Stimulated activated CD4-positive, alpha-beta T cell treated with anti-CD3 and anti-CD28 coated beads, Interleukin-15, amount 100 ng/mL, for 1 hour (primary cell): ENCODE data around the gene SEC24C.
"Not testable (repeated sequence)": the region's sequence is repeated elsewhere in the genome, so short reads cannot be mapped to it uniquely, and the experiment has no call there.

ENCODE experiments used
- DNase-seq, 2 donors: peaks; one replicate each; pipeline ENCODE4 v3.0.0-alpha.2; 2020; ENCODE audit warnings: low read depth in 1 of 2, low spot score in 1 of 2

SEC24C gene, protein sequence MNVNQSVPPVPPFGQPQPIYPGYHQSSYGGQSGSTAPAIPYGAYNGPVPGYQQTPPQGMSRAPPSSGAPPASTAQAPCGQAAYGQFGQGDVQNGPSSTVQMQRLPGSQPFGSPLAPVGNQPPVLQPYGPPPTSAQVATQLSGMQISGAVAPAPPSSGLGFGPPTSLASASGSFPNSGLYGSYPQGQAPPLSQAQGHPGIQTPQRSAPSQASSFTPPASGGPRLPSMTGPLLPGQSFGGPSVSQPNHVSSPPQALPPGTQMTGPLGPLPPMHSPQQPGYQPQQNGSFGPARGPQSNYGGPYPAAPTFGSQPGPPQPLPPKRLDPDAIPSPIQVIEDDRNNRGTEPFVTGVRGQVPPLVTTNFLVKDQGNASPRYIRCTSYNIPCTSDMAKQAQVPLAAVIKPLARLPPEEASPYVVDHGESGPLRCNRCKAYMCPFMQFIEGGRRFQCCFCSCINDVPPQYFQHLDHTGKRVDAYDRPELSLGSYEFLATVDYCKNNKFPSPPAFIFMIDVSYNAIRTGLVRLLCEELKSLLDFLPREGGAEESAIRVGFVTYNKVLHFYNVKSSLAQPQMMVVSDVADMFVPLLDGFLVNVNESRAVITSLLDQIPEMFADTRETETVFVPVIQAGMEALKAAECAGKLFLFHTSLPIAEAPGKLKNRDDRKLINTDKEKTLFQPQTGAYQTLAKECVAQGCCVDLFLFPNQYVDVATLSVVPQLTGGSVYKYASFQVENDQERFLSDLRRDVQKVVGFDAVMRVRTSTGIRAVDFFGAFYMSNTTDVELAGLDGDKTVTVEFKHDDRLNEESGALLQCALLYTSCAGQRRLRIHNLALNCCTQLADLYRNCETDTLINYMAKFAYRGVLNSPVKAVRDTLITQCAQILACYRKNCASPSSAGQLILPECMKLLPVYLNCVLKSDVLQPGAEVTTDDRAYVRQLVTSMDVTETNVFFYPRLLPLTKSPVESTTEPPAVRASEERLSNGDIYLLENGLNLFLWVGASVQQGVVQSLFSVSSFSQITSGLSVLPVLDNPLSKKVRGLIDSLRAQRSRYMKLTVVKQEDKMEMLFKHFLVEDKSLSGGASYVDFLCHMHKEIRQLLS

DNA sequence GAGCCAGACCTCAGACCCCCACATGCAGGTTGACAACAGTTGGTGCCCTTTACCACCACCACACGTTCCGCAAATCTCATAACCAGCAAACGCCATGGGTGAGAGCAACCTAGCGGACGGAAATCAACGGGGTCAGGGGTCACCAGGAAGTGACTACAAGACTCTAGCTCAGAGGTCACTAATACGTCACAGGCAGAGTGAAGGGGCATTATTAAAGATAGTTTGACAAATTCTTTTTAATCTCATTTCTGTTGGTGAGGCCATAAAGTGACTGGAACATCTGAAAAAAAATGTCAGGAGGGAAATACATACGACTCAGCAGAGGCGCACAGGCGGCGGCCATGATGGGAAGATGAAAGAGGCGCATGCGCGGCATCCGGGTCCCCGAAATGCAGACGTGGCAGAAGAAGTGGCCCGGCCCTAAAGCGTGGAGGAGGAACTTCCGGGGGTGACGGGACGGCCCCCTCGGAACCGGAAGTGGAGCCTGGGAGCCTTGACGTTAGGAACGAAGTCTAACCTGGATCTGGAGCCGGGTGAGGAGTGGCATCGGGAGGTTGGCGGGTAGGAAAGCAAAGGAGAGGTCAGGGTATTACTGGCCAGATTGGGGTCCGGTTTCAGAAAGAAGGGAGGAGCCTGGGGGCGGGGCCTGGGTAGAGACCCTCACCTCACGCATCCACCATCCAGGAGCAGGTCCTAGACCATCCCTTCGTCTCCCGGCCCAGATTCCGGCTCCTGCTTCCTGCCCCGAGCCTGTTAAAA, at the start of gene SEC24C:
SEC24C (plus strand) TSS at position 468 of the 759 bp plus-strand sequence. CDS start 2,461 bp downstream, outside the sequence.
- DNase-seq, result peak; percentile 88

DNA sequence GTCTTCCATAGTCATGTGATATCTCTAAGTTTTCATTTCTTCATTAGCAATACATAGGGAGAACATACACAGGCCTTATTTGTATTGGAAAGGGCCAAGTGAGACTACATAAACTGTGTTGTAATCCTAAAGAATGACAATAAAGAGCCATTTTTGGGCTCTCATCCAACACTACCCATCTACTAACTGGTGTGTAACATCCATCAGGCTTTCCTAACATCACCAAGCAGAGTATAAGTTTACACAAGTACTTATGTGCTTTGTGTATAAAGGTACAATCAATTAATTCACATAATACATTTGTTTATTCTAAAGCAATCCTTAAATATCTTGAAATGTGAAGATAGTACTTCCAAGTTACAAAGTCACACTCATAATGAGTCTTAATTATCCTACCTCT, 48.9 kb upstream of the SEC24C start:
- not testable (repeated sequence) for DNase-seq

GRCh38 chr10:73697675-73698159, 46.5 kb upstream of the SEC24C start, which contains the start of gene AGAP5:
TSS of gene AGAP5 (minus strand) at chr10:73698109. CDS start at chr10:73697755, 354 bp downstream.
- not testable (repeated sequence) for DNase-seq

DNA sequence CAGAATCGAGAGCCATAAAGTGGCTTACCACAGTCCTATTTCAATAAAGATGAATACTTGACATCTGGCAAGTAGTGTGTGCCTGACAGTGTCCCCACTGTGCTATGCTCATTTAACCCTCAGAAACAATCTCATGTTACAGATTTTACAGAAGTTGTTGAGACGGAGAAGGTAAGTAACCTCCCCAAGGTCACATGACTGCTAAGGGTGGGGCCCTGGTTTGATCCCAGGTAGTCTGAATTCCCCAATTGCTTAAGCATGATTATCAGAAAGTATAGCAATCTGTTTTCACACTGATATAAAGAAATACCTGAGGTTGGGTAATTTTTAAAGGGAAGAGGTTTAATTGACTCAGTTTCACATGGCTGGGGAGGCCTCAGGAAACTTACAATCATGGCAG, 45.4 kb upstream of the SEC24C start:
- DNase-seq, result not testable (repeated sequence)

GRCh38 chr10:73703924-73704323, 40.2 kb upstream of the SEC24C start:
- DNase-seq, result not testable (repeated sequence)

- DNase-seq, result not testable (repeated sequence)
Observed at GRCh38 chr10:73705506-73706072, 38.6 kb upstream of the SEC24C start.

DNA sequence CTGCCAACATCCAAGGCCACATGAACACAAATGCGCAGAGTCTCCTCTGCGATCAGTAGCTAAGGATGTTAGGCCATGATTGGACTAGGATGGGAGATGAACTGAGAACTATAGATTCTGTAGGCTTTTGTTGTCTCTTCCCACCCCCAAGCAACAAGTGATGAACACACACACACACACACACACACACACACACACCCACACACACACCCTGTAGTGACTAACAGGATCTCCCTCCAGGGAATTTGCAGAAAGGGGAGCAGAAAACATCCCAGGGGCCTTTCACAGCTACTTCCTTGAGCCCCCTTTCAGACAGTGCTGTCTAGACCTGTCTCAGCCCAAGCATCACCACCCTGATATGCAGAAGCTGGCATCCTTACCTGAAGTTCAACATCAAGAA, 37.7 kb upstream of the SEC24C start:
- not testable (repeated sequence) for DNase-seq

DNA sequence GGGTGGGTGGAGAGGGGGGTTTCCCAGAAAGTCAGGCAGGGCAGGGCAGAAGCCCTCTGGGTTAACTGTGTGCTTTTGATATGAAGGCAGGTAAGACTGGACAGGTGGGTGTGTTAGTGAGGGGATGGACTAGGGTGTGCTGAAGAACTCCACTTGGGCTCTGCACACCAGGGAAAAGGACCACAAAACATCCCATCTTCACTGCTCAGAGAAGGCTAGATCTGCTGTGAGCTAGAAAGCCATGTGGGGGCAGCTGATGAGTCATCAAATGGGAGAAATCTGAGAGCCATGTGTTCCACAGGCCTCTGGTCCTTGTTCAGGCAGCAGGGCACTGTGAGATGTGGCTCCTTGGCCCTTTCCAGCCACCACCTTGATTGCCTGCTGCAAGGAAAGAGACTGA, 36.5 kb upstream of the SEC24C start:
- not testable (repeated sequence) for DNase-seq

DNA sequence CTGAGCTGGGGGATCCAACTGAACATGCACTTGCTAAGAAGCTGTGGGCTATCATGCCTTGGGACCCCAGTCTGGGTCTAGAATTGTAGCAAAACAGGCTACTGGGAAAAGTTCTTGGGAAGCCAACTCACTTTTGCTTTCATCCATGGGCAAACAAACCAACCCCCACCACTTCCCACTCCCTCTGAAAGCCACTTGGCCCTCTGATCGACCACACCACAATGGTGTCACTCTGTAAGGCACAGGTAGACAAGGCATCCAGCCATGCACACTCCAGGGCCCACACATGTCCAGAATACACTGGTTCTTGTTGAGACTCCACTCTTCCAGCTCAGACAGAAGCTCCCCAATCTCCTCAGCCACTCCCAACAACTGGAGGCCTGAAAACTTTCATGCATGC, 36.0 kb upstream of the SEC24C start:
- DNase-seq, result not testable (repeated sequence)

DNA sequence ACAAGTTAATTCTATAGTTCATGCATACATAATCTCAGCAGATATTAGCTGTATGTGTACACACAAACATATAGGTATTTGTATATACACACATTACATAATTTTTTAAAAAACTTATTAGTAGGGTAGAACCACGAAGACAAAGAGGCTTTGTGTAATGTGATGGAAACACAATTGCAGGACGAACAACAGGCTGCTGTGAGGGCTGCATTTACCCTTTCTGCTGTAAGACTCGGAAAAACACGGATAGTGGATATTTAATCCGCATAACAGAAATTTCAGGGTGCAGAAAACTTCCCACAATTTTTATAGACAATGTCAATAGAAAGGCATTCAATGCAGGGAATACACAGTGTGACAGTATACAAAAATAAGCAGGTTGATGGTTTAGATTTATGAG, 32.5 kb upstream of the SEC24C start:
- not testable (repeated sequence) for DNase-seq

DNA sequence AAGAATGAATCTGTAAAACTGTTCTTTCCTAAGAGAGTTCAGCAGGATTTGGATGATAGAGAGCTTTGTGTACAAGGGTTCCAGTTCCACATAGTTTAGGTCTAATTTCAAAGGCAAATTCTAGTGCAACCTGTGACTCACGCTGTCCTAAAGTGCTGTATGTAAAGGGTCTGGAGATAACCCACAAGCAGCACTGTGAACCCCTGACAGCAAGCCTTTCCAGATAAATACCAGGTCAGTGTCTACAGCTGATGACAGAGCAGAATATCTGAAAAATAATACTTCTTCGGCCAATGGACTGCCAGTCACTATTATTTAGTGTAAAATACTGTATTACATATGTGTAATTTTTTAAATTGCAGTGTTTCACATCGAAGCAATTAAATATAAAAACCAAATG, 30.3 kb upstream of the SEC24C start:
- DNase-seq, result not testable (repeated sequence)

- DNase-seq, result not testable (repeated sequence)
Observed at GRCh38 chr10:73714483-73714882, 29.7 kb upstream of the SEC24C start.

- DNase-seq, result not testable (repeated sequence)
Observed at GRCh38 chr10:73715179-73716156, 28.7 kb upstream of the SEC24C start.

DNA sequence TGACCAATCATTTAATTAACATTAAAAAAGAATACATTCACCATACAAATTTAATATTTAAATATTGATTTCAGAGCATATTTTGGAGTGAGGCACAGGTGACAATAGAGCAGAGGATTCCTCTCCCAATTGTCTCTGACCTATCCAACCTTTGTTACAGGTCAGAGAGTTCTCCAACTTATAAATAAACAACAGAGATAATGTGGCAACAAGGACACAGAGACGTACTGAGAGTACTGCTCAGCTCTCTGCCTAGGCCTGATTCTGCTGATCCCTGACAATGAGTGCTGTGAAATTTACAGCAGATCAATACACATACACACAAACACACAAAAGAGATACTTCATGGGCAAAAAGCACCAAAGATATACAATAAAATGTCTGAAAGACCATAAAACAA, 27.9 kb upstream of the SEC24C start:
- DNase-seq, result no peak

GRCh38 chr10:73717556-73717955, 26.6 kb upstream of the SEC24C start:
- DNase-seq, result no peak

- DNase-seq, result not testable (repeated sequence)
Observed at GRCh38 chr10:73720561-73720960, 23.6 kb upstream of the SEC24C start.

DNA sequence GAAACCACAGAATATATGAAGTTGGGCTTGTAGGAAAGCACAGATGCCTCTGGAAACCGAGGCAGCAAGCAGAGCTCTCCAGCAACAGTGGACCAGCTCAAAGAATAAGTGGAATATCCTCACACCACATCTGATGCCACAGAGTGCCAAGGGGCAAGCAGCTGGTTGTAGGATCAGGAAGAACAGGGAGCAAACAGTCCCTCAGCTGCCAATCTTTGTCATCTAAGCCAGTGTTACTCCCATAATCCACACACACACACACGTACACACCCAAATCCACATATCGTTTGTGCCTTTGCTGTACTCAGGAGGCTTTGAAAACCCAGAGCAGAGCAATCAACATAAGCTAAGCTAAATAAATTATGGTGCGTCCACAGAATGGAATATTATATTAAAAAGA, 20.7 kb upstream of the SEC24C start:
- no peak for DNase-seq

DNA sequence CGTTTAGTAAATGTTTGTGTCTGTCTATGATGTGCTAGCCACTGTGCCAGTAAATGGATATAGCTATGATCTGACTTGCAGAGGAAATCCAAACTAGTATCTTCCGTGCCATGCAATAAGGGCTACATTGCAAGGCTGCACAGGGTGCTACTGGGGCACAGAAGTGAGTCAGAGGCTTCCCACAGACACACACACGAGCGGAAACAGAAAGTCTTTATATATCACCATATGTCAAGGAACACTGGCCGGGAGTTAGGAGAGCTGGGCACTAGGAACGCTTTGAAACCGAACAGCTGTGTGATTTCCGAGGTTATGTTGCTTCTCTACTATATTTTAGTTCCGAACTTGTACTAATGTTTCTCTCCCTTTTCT, 14.4 kb upstream of the SEC24C start:
- DNase-seq, result not testable (repeated sequence)
